ENCODE results near the gene ZNF853. TPM values are rescaled to one million over a fixed set of nuclear protein-coding genes. Genes with fewer than 3 reads are reported as not detected.

ZNF853 gene
- total and polyA plus RNA-seq, 2 donors from 2014 or later = 3.4 to 5.4 TPM

DNA sequence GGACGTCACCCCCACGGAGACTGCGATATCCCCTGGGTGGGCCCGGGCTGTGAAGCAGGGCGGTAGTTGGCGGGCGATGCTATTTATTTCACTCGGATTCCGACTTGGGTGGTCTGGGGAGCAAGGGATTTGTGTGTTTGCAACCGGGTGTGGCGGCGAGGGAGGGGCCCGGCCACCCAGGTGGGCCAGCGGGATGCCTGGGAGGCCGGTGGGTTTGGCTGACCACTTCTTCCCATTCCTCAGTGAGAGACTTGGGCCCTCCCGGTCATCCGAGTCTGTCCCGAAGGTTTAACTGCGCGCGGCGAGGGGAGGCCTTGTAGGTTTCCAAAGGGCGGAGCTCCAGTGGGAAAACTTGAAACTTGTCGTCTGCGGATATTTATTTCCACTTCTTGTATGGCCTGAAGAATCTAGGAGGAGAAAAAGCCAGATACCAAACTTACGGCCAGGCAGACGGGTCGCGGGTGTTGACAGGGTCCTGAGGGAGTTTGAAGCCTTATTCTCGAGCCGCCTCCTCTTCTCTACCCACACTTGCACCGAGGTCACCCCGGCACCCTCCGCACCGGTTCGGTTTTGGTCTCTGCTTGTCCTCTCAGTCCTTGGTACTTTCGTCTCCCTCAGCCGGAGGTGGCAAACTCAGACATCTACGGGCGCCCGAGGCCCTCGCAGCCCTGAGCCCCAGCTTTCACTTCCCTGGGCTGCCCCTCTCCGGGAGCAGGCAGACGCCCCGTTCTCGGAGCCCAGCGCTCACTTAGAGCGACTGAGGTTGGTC lies 39.6 kb downstream of the ZNF853 start:
- no peak overlapping the region for H3K9ac ChIP-seq (ENCODE audit: low read length in 3 of 3)
- H3K9me3 ChIP-seq (ENCODE audit: control insufficient read depth in 2 of 3, insufficient read depth in 1 of 3, low read length in 3 of 3) = no peaks in the 10 kb centered on the region
- intact Hi-C loops (cut with DNase I) = no loop called here
- no peak overlapping the region for H3K4me3 ChIP-seq (ENCODE audit: low read length in 3 of 3)
- peaks cover 0 to 6% (median 2%) of the 10 kb centered on the region in 3 donors for H3K36me3 ChIP-seq (ENCODE audit: control insufficient read depth in 2 of 3, insufficient read depth in 3 of 3, low read length in 3 of 3)
- no peak for FAIRE-seq
- no peaks in the 10 kb centered on the region for H3K4me1 ChIP-seq (ENCODE audit: control insufficient read depth in 2 of 3, insufficient read depth in 2 of 3, low read depth in 1 of 3, low read length in 3 of 3)
- DNase-seq = peak in 2 of 5 donors; percentile 28 to 59
- no peaks in the 10 kb centered on the region for H3K27me3 ChIP-seq (ENCODE audit: control insufficient read depth, insufficient read depth, low read length)
- no peak overlapping the region for H3K27ac ChIP-seq (ENCODE audit: low read depth in 2 of 2, low read length in 2 of 2)
- TF ChIP-seq, protein P1, sequence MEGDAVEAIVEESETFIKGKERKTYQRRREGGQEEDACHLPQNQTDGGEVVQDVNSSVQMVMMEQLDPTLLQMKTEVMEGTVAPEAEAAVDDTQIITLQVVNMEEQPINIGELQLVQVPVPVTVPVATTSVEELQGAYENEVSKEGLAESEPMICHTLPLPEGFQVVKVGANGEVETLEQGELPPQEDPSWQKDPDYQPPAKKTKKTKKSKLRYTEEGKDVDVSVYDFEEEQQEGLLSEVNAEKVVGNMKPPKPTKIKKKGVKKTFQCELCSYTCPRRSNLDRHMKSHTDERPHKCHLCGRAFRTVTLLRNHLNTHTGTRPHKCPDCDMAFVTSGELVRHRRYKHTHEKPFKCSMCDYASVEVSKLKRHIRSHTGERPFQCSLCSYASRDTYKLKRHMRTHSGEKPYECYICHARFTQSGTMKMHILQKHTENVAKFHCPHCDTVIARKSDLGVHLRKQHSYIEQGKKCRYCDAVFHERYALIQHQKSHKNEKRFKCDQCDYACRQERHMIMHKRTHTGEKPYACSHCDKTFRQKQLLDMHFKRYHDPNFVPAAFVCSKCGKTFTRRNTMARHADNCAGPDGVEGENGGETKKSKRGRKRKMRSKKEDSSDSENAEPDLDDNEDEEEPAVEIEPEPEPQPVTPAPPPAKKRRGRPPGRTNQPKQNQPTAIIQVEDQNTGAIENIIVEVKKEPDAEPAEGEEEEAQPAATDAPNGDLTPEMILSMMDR (IDR thresholded peaks at IDR 0.05; ENCODE audit: borderline replicate concordance, extremely low read depth, insufficient read depth) = no peak

DNA sequence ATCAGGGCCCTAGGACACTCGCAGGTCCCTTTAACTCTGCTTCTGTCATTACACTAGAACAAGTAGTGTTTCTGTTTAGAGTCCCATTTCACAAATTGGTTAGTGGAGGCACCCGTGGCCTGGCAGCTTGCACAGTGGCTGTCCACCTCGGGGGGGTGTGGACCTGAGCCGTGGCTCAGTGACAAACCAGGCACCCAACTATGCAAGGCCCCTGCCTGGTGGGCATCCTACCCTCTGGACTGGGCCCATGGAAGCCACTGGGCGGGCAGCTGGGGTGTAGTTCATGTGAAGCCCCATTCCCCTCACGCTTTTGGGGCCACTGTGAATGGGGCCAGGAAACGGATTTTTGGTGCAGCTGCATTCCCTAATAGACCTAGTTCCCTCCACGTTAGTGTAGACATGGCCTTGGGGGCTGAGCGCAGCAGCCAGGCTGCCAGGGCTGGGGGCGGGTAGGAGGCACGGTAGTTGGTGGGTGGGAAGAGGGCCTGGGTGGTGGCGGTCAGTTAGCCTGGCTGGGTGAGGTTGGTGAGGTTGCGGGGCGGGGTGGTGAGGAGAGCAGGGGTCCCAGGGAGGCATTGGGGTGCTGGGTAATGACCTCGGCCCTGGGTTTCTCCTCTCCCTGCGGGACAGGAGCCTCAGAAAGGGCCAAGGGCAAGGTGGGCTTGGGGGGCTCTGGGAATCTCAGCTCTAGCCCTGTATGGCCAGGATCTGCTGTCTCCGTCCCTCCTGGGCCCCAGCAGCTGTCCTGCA lies 40.4 kb downstream of the ZNF853 start:
- Histone ChIP-seq H3K4me1 (ENCODE audit: control insufficient read depth in 2 of 3, insufficient read depth in 2 of 3, low read depth in 1 of 3, low read length in 3 of 3) (no peaks in the 10 kb centered on the region), H3K9me3 (ENCODE audit: control insufficient read depth in 2 of 3, insufficient read depth in 1 of 3, low read length in 3 of 3) (no peaks in the 10 kb centered on the region), H3K27me3 (ENCODE audit: control insufficient read depth, insufficient read depth, low read length) (no peaks in the 10 kb centered on the region), H3K36me3 (ENCODE audit: control insufficient read depth in 2 of 3, insufficient read depth in 3 of 3, low read length in 3 of 3) (peaks cover 0 to 6% (median 2%) of the 10 kb centered on the region in 3 donors), H3K4me3 (ENCODE audit: low read length in 3 of 3) (no peak overlapping the region), H3K9ac (ENCODE audit: low read length in 3 of 3) (no peak overlapping the region), H3K27ac (ENCODE audit: low read depth in 2 of 2, low read length in 2 of 2) (no peak overlapping the region)
- intact Hi-C loops (cut with DNase I) = no loop called here
- DNase-seq (peak in 2 of 5 donors; percentile 35 to 58), FAIRE-seq (no peak)
- TF ChIP-seq, protein P1 (IDR thresholded peaks at IDR 0.05; ENCODE audit: borderline replicate concordance, extremely low read depth, insufficient read depth) = no peak

DNA sequence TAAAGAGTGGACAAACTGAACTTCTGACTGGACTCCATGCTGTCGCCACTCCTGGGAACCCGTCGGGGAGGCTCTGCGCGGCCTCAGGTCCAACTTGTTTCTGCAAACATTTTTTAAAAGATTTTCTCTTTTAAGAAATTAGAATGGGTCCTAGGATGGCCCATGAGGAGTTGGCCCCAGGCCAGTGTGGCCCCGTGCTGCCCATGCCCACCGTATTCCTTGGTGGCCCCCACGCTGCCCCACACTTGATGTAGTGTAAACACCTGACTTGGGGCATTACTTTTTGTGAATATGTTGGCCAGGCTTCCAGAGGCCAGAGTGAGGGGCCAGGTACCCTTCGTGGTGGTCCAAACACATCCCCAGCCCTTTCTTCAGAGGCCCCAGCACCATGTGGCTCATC lies 41.0 kb downstream of the ZNF853 start:
- Histone ChIP-seq H3K27me3 (ENCODE audit: control insufficient read depth, insufficient read depth, low read length) (no peaks in the 10 kb centered on the region), H3K27ac (ENCODE audit: low read depth in 2 of 2, low read length in 2 of 2) (no peak overlapping the region), H3K9me3 (ENCODE audit: control insufficient read depth in 2 of 3, insufficient read depth in 1 of 3, low read length in 3 of 3) (no peaks in the 10 kb centered on the region), H3K36me3 (ENCODE audit: control insufficient read depth in 2 of 3, insufficient read depth in 3 of 3, low read length in 3 of 3) (peaks cover 0 to 6% (median 2%) of the 10 kb centered on the region in 3 donors), H3K4me1 (ENCODE audit: control insufficient read depth in 2 of 3, insufficient read depth in 2 of 3, low read depth in 1 of 3, low read length in 3 of 3) (no peaks in the 10 kb centered on the region), H3K4me3 (ENCODE audit: low read length in 3 of 3) (no peak overlapping the region), H3K9ac (ENCODE audit: low read length in 3 of 3) (no peak overlapping the region)
- TF ChIP-seq, protein P1 (IDR thresholded peaks at IDR 0.05; ENCODE audit: borderline replicate concordance, extremely low read depth, insufficient read depth) = no peak
- intact Hi-C loops (cut with DNase I) = no loop called here
- FAIRE-seq (no peak), DNase-seq (peak in 1 of 5 donors; percentile 37)
